NCI-H446 treated with DMSO at 0.1 percent for 48 hours (cell line): Measurements from ENCODE around the gene CYP1A2.

Experiments
- DNase-seq: peaks from one replicate; lab custom pipeline; 2025; lab: John Stamatoyannopoulos, UW

CYP1A2 gene

DNA sequence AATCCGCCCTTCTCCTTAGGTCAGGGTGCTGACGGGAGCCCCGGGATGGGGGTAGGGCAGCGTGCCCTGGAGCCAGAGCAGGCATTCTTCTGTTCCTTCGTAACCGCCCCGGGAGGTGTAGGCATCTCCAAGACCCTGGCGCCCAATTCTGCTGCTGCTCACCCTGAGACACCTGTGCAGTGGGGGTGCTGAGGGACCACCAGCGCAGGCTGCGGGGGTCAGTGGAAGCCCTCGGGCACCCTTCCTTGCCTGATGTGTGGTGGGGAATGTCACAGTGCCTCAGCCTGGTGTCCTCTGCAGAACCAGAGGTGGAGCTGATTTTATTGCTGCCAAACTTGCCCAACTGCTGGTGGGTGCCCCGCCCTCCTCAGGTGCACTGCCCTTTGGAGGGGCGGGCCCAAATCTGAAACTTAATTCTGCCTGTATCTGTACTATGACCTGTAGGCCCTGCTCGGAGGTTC, 40.6 kb downstream of the CYP1A2 start:
- no peak for DNase-seq

DNA sequence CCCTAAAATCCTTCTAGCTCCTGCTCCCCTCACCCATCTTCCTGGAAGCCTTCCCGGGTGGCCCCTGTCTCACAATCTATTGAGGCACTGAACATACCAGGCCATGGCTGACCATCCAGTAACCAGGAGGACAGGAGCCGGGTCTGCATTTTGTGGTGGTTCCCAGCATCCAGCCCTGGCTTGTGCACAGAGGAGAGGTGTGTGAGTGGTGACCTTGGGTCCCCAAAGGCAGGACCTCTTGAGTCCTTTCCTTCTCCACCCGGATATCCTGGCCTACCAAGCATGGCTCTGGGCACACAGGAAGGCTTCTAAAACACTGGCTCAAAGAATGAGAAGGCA, 41.1 kb downstream of the CYP1A2 start:
- DNase-seq, result no peak

DNA sequence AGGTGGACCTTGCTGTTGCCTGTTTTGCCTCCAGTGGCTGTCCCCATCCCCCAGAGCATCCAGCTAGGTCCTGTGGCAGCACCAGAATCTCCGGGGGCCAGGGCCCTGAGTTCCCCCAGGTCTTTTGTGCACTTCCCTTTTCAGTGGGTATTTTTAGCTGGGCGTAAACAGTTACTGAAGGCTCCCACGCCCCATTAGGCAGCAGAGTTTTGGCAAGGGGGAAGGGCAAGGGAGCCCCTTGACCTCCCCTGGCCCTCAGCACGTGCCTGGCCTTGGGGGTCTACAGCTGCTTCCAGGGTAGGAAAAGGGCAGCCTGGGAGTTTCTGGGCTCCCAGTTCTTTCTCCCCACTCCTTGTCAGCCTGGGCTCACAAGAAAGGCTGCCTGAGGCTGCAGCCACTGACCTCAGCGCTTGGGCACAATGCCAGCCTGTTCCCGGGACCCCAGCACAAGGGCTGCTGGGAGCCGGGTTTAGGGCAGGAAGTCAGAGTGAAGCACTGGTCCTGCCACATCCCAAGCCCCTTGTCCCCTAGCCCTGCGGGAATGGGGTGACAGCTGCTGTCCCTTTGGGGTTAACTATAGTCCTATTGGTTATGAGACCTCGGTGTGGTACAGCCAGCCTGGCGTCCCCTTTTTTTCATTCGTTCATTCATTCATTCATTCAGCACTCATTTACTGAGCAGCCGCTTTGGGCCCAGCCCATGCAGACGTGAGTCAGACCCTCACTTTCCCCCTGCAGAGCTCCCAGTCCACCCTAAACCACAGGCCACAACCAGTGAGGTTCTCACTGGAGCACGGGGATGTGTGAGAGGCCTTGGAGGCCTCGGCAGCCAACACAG, 41.7 kb downstream of the CYP1A2 start:
- no peak for DNase-seq

GRCh38 chr15:74791007-74791406, 42.4 kb downstream of the CYP1A2 start:
- DNase-seq, result no peak

DNA sequence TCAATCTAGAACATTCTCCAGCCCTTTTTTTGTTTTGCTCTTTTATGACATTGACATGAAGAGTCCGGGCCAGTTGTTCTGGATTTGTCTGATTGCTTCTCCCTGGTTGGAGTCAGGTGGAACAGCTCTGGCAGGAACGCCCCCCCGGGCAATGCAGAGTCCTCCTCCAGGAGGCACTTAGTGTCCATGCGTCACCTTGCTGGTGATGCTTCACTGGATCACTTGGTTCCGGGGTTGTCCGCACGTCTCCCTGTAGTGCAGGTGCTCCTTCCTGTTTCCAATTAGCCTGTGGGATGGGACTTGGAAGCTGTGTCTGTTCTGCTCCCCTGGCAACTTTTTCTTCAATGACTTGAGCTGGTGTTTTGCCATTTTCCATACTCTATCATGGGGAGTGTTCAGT, 43.0 kb downstream of the CYP1A2 start:
- no peak for DNase-seq

GRCh38 chr15:74792227-74793016, 43.8 kb downstream of the CYP1A2 start:
- DNase-seq, result no peak

- DNase-seq, result no peak
Observed at GRCh38 chr15:74793135-74794028, 44.7 kb downstream of the CYP1A2 start.

- DNase-seq, result no peak
Observed at GRCh38 chr15:74794248-74794969, 45.8 kb downstream of the CYP1A2 start.

DNA sequence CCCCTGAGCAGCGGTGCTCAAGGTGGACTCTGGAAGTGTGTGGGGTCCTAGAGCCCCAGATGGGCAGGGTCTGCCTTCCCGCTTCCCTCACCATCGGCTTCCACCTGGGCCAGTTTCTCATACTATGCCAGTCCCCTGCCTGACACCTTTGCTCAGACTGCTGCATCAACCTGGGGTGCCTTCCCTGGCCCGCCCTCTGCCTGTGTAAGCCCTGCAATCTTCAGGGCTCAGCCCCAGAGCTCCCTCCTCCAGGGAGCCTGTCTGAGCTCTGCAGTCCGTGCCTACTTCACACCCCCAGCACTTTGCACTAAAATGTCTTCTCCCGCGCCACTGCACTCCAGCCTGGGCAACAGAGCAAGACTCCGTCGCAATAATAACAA, 46.3 kb downstream of the CYP1A2 start:
- no peak for DNase-seq

- DNase-seq, result no peak
Observed at GRCh38 chr15:74795966-74796625, 47.5 kb downstream of the CYP1A2 start.

- DNase-seq, result no peak
Observed at GRCh38 chr15:74798388-74799254, 50.0 kb downstream of the CYP1A2 start.

DNA sequence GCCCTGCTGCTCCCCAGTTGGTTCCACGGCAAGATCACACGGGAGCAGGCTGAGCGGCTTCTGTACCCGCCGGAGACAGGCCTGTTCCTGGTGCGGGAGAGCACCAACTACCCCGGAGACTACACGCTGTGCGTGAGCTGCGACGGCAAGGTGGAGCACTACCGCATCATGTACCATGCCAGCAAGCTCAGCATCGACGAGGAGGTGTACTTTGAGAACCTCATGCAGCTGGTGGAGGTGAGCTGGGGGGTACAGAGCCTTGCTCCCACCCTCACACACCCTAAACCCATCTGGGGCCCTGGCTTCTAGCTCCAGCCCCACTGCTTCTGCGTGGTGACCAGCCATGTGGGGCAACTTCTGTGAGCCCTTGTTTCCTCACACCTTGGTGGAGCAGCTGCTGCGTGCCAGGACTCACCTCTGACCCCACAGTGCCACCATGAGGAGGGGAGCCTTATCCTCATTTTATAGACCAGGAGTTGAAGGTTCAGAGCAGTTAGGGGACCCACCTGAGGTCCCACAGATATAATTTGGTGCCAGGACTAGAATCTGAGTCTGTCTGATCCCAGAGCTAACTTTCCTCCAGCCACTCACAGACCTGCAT, 50.7 kb downstream of the CYP1A2 start:
- DNase-seq, result no peak

GRCh38 chr15:74799856-74800558, 51.4 kb downstream of the CYP1A2 start:
- DNase-seq, result no peak

DNA sequence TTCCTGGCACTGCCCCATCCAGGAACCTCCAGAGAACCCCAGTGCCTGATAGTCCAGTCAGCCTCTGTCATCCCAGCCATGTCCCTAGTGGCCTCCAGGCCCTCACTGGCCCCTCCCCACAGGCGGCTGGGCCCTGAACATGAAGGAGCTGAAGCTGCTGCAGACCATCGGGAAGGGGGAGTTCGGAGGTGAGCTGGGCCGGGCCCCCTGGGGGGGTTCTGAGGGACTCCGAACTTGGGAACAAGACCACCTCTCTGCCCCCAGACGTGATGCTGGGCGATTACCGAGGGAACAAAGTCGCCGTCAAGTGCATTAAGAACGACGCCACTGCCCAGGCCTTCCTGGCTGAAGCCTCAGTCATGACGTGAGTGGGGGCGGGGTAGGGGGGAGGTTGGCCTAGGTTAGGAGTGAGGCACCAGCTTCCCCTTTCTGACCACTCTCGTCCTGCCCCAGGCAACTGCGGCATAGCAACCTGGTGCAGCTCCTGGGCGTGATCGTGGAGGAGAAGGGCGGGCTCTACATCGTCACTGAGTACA, 52.0 kb downstream of the CYP1A2 start:
- no peak for DNase-seq

GRCh38 chr15:74801311-74801997, 52.8 kb downstream of the CYP1A2 start:
- no peak for DNase-seq

- no peak for DNase-seq
Observed at GRCh38 chr15:74802290-74802689, 53.6 kb downstream of the CYP1A2 start.

GRCh38 chr15:74802862-74803447, 54.3 kb downstream of the CYP1A2 start:
- DNase-seq, result no peak

DNA sequence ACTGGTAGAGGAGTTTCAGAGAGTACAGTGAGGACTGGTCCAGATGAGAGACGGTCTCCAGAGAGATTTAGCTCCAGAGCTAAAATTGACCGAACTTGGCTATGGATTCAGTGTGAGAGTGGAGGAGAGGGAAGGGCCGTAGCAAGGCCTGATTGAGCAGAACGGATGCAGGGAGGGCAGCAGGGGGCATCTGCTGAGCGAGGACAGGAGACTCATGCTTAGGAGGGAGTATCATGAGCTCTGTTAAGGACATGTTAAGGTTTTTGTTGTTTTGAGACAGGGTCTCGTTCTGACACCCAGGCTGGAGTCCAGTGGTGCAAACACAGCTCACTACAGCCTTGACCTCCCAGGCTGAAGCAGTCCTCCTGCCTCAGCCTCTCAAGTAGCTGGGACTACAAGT, 56.3 kb downstream of the CYP1A2 start:
- DNase-seq, result no peak
